Measurements from ENCODE around the gene TERT.

DNA sequence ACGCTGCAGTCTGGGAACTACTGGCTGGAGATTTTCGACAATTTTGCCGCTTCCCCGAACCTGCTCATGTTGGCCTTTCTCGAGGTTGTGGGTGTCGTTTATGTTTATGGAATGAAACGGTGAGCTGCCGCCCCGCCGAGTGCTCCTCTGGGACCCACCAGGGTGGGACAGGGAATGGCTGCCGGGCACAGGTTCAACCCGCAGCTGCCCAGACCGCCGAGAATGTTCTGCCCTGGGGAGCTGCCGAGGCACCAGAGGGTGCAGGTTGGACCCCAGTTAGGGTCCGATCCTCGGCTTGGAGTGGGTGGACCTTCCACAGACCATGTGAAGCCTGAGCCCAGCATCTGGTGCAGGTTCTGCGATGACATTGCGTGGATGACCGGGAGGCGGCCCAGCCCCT is 50.6 kb downstream of the TERT start:
- TF ChIP-seq CTCF (conservative IDR thresholded peaks at IDR 0.05; ENCODE audit: low read length) (no peak), EZH2phosphoT487 (IDR thresholded peaks at IDR 0.05; ENCODE audit: borderline replicate concordance, low read depth, low read length) (no peak)
